ENCODE measurements around the gene STAC. TPM values are rescaled to one million over a fixed set of nuclear protein-coding genes. Genes with fewer than 3 reads are reported as not detected.
A peak's percentile ranks its signal among the peaks of the same experiment; 100 is the strongest.

The STAC gene
- total RNA-seq, 1 donor from 2014 or later, result 1.3 TPM

- no peak overlapping the region for H3K4me3 Mint-ChIP-seq
- H3K4me1 Mint-ChIP-seq, result no peaks in the 10 kb centered on the region
- DNase-seq (ENCODE audit: low read depth, low spot score), result no peak
- no peaks in the 10 kb centered on the region for H3K27me3 Mint-ChIP-seq (ENCODE audit: low read depth)
- H3K36me3 Mint-ChIP-seq (ENCODE audit: low read depth), result no peaks in the 10 kb centered on the region
- TF ChIP-seq CTCF (conservative IDR thresholded peaks at IDR 0.05), result no peak
- peak overlapping the region; percentile 84 for H3K27ac Mint-ChIP-seq (ENCODE audit: unreplicated experiment)
- no peaks in the 10 kb centered on the region for H3K9me3 Mint-ChIP-seq
Observed at GRCh38 chr3:36428445-36428844, 48.1 kb downstream of the STAC start.

GRCh38 chr3:36429986-36430485, 49.7 kb downstream of the STAC start:
- Mint-ChIP-seq H3K27me3 (ENCODE audit: low read depth) (no peaks in the 10 kb centered on the region), H3K27ac (ENCODE audit: unreplicated experiment) (no peak overlapping the region)
- no peak for DNase-seq (ENCODE audit: low read depth, low spot score)

GRCh38 chr3:36433511-36433910, 53.2 kb downstream of the STAC start:
- H3K9me3 Mint-ChIP-seq, result no peaks in the 10 kb centered on the region
- H3K27me3 Mint-ChIP-seq (ENCODE audit: low read depth), result no peaks in the 10 kb centered on the region
- no peak for TF ChIP-seq CTCF (conservative IDR thresholded peaks at IDR 0.05)
- no peak for DNase-seq (ENCODE audit: low read depth, low spot score)
- H3K36me3 Mint-ChIP-seq (ENCODE audit: low read depth), result no peaks in the 10 kb centered on the region
- no peak overlapping the region for H3K4me3 Mint-ChIP-seq
- H3K27ac Mint-ChIP-seq (ENCODE audit: unreplicated experiment), result no peak overlapping the region
- no peaks in the 10 kb centered on the region for H3K4me1 Mint-ChIP-seq

More at GRCh38 chr3:36429986-36430485, 49.7 kb downstream of the STAC start:
- Mint-ChIP-seq H3K4me1 (no peaks in the 10 kb centered on the region), H3K9me3 (no peaks in the 10 kb centered on the region), H3K36me3 (ENCODE audit: low read depth) (no peaks in the 10 kb centered on the region), H3K4me3 (no peak overlapping the region)
- no peak for TF ChIP-seq CTCF (conservative IDR thresholded peaks at IDR 0.05)

- TF ChIP-seq CTCF (conservative IDR thresholded peaks at IDR 0.05), result no peak
- no peaks in the 10 kb centered on the region for H3K4me1 Mint-ChIP-seq
- no peaks in the 10 kb centered on the region for H3K9me3 Mint-ChIP-seq
- no peak overlapping the region for H3K27ac Mint-ChIP-seq (ENCODE audit: unreplicated experiment)
- H3K36me3 Mint-ChIP-seq (ENCODE audit: low read depth), result no peaks in the 10 kb centered on the region
- no peak overlapping the region for H3K4me3 Mint-ChIP-seq
- no peak for DNase-seq (ENCODE audit: low read depth, low spot score)
- no peaks in the 10 kb centered on the region for H3K27me3 Mint-ChIP-seq (ENCODE audit: low read depth)
Observed at GRCh38 chr3:36434687-36435426, 54.6 kb downstream of the STAC start.

GRCh38 chr3:36443028-36443686, 62.9 kb downstream of the STAC start:
- DNase-seq (ENCODE audit: low read depth, low spot score), result no peak
- H3K27me3 Mint-ChIP-seq (ENCODE audit: low read depth), result no peaks in the 10 kb centered on the region
- no peak overlapping the region for H3K27ac Mint-ChIP-seq (ENCODE audit: unreplicated experiment)
- no peak for TF ChIP-seq CTCF (conservative IDR thresholded peaks at IDR 0.05)
- H3K4me3 Mint-ChIP-seq, result no peak overlapping the region
- no peaks in the 10 kb centered on the region for H3K9me3 Mint-ChIP-seq
- no peaks in the 10 kb centered on the region for H3K36me3 Mint-ChIP-seq (ENCODE audit: low read depth)
- no peaks in the 10 kb centered on the region for H3K4me1 Mint-ChIP-seq

Data from neural crest cell (in vitro differentiated cells).